ENCODE data around the gene MVD.

MVD gene

GRCh38 chr16:88627531-88628411, 35.1 kb downstream of the MVD start:
- peaks cover 73% of the 10 kb centered on the region for H3K36me3 ChIP-seq (replicated peaks)
- in situ Hi-C loops (cut with HindIII; ENCODE audit: low pct_ligation_motif_present, low sequenced_read_pairs) = no loop called here
- no peak for DNase-seq
- H3K4me3 ChIP-seq (ENCODE audit: low read depth, low read length) = no peak overlapping the region
- no peak overlapping the region for H3K27ac ChIP-seq
- TF ChIP-seq CTCF (IDR thresholded peaks at IDR 0.05; ENCODE audit: low read depth, low read length, missing control alignments) = no peak
- no peaks in the 10 kb centered on the region for H3K27me3 ChIP-seq (replicated peaks)

- in situ Hi-C loops (cut with HindIII; ENCODE audit: low pct_ligation_motif_present, low sequenced_read_pairs) = no loop called here
- peaks cover 73% of the 10 kb centered on the region for H3K36me3 ChIP-seq (replicated peaks)
These were observed 36.2 kb downstream of the MVD start for GRCh38 chr16:88626646-88627045.

GRCh38 chr16:88624977-88625576, 37.8 kb downstream of the MVD start:
- in situ Hi-C loops (cut with HindIII; ENCODE audit: low pct_ligation_motif_present, low sequenced_read_pairs) = no loop called here
- Histone ChIP-seq H3K27ac (no peak overlapping the region), H3K36me3 (replicated peaks) (peaks cover 62% of the 10 kb centered on the region), H3K27me3 (replicated peaks) (no peaks in the 10 kb centered on the region), H3K4me3 (ENCODE audit: low read depth, low read length) (no peak overlapping the region)
- TF ChIP-seq CTCF (IDR thresholded peaks at IDR 0.05; ENCODE audit: low read depth, low read length, missing control alignments) = no peak
- DNase-seq = no peak

More at GRCh38 chr16:88626646-88627045, 36.2 kb downstream of the MVD start:
- DNase-seq = no peak
- H3K27ac ChIP-seq = no peak overlapping the region
- TF ChIP-seq CTCF (IDR thresholded peaks at IDR 0.05; ENCODE audit: low read depth, low read length, missing control alignments) = no peak
- no peak overlapping the region for H3K4me3 ChIP-seq (ENCODE audit: low read depth, low read length)
- H3K27me3 ChIP-seq (replicated peaks) = no peaks in the 10 kb centered on the region

- in situ Hi-C loops (cut with HindIII; ENCODE audit: low pct_ligation_motif_present, low sequenced_read_pairs) = no loop called here
These were observed 38.4 kb downstream of the MVD start for GRCh38 chr16:88624481-88624880.

GRCh38 chr16:88623858-88624257, 39.0 kb downstream of the MVD start:
- Histone ChIP-seq H3K27ac (no peak overlapping the region), H3K4me3 (ENCODE audit: low read depth, low read length) (no peak overlapping the region), H3K36me3 (replicated peaks) (peaks cover 56% of the 10 kb centered on the region), H3K27me3 (replicated peaks) (no peaks in the 10 kb centered on the region)
- DNase-seq = no peak
- TF ChIP-seq CTCF (IDR thresholded peaks at IDR 0.05; ENCODE audit: low read depth, low read length, missing control alignments) = no peak
- in situ Hi-C loops (cut with HindIII; ENCODE audit: low pct_ligation_motif_present, low sequenced_read_pairs) = no loop called here

More at GRCh38 chr16:88624481-88624880, 38.4 kb downstream of the MVD start:
- Histone ChIP-seq H3K27me3 (replicated peaks) (no peaks in the 10 kb centered on the region), H3K4me3 (ENCODE audit: low read depth, low read length) (no peak overlapping the region), H3K27ac (no peak overlapping the region), H3K36me3 (replicated peaks) (peaks cover 59% of the 10 kb centered on the region)
- TF ChIP-seq CTCF (IDR thresholded peaks at IDR 0.05; ENCODE audit: low read depth, low read length, missing control alignments) = no peak
- DNase-seq = no peak
